ENCODE data around the gene PCNX3. TPM values are rescaled to one million over a fixed set of nuclear protein-coding genes. Genes with fewer than 3 reads are reported as not detected.

Gene PCNX3
- total RNA-seq, 1 donor from 2014 or later = 45.6 TPM

DNA sequence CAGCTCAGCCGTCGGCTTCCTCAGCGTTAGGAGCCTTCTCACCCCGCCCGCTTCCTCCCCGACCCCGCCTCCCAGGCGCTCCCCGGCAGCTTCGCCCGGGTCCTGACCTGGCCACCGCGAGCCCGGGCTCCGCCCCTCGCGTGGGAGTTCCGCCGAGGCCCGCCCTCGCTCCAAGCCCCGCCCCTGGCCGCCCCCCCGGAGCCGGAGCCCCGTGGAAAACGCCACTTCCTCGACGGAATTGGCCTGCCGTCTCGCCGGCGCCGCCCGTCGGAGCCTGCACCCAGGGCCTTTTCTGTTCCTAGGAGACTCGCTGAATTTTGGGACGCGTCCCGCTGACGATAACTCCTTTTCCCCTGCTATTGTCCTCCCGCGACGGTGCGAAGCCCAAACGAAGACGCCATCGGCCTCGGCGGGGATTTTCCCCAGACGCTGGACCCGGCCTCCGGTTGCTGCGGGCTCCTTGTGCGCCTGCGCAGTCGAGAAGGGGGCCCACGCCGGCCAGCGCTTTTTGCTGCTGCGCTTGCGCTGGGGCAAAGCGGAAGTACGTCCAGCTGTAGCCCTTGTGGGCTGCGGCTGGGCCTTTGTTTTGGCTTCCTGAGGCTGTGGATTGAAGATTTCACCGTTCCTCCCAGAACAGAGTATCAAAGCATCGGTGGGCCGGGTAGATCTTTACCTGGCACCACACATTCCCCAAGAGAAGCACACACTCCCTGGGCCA is 37.1 kb downstream of the PCNX3 start:
- Histone ChIP-seq H3K4me2 (ENCODE audit: low read length) (peak overlapping the region; percentile 83), H3K79me2 (ENCODE audit: insufficient read depth, low read length) (peaks cover 6% of the 10 kb centered on the region), H2AFZ (ENCODE audit: low read depth, low read length) (peak overlapping the region; percentile 74), H3K36me3 (ENCODE audit: insufficient read depth, low read length) (peaks cover 18% of the 10 kb centered on the region), H3K4me1 (ENCODE audit: insufficient read depth, low read length) (peaks cover 17% of the 10 kb centered on the region), H3K4me3 (ENCODE audit: insufficient read depth, low read depth, low read length) (peak overlapping the region; percentile 65), H3K27ac (ENCODE audit: low read depth, low read length) (peak overlapping the region; percentile 91), H4K20me1 (ENCODE audit: insufficient read depth, low read length) (peaks cover 13% of the 10 kb centered on the region), H3K9ac (ENCODE audit: low read length) (peak overlapping the region; percentile 72), H3K27me3 (ENCODE audit: insufficient read depth, low read length) (no peaks in the 10 kb centered on the region), H3K9me3 (ENCODE audit: insufficient read depth, low read depth, low read length) (no peaks in the 10 kb centered on the region)
- Mint-ChIP-seq H3K36me3 (ENCODE audit: low read depth, unreplicated experiment) (peaks cover 28% of the 10 kb centered on the region), H3K27me3 (ENCODE audit: low read depth, unreplicated experiment) (no peaks in the 10 kb centered on the region), H3K27ac (ENCODE audit: unreplicated experiment) (peak overlapping the region; percentile 98), H3K4me3 (ENCODE audit: unreplicated experiment) (peak overlapping the region; percentile 80), H3K9me3 (ENCODE audit: unreplicated experiment) (peaks cover 2% of the 10 kb centered on the region), H3K4me1 (ENCODE audit: low read depth, unreplicated experiment) (peaks cover 20% of the 10 kb centered on the region)
- FAIRE-seq (no peak), DNase-seq (ENCODE audit: low read depth) (peak; percentile 84)
- no peak for TF ChIP-seq EZH2 (IDR thresholded peaks at IDR 0.05; ENCODE audit: insufficient read depth, low read length)
- TF ChIP-seq, protein P1, sequence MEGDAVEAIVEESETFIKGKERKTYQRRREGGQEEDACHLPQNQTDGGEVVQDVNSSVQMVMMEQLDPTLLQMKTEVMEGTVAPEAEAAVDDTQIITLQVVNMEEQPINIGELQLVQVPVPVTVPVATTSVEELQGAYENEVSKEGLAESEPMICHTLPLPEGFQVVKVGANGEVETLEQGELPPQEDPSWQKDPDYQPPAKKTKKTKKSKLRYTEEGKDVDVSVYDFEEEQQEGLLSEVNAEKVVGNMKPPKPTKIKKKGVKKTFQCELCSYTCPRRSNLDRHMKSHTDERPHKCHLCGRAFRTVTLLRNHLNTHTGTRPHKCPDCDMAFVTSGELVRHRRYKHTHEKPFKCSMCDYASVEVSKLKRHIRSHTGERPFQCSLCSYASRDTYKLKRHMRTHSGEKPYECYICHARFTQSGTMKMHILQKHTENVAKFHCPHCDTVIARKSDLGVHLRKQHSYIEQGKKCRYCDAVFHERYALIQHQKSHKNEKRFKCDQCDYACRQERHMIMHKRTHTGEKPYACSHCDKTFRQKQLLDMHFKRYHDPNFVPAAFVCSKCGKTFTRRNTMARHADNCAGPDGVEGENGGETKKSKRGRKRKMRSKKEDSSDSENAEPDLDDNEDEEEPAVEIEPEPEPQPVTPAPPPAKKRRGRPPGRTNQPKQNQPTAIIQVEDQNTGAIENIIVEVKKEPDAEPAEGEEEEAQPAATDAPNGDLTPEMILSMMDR (IDR thresholded peaks at IDR 0.05; ENCODE audit: insufficient read depth, low read depth, low read length) = no peak

DNA sequence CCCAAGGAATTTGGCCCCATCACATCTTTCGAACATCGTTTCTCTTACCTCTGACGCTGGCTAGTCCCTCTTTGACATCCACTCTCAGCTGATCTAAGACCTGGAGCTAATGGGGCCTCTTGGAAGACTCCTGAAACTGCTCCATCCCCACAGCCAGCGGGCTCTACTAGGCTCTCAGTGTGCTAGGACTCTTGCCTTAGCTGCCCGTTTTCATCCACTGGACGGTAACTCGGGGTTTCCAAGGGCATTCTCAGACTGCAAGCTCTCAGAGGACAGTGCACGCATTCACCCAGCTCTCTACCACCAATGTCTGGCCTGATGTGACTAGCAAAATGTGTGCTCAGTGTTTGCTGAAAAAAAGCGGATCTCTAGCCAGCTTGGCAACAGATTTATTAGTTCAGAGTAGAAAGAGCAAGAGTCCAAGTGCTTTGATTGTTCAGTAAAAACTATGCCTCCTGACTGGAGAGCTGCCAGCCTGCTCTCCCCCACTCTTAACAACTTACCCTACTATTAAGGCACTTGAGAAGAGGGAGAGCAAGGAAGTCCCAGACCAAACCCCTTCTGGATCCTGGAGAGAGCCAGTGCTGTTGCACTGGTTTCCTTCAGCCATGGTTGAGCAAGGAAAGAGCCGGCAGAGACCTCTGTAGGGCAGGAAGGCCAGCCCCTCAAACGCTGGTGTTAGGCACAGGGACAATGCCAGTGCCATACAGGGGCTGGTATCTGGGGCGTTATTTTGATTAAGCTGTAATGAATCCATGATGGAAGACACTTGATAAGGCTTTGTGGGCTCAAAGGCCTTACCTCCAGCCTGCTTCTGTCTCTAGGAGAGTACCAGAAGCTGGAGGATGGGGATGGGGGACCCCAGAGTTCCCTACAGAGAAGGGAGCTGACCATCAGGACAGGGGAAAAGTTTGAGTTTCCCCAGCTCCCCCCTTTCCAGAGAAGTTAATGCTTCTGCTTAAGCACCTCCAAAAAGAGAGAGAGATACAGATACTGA is 38.0 kb downstream of the PCNX3 start:
- H3K4me1 Mint-ChIP-seq (ENCODE audit: low read depth, unreplicated experiment) = peaks cover 20% of the 10 kb centered on the region
- H2AFZ ChIP-seq (ENCODE audit: low read depth, low read length) = peak overlapping the region; percentile 74
- H3K36me3 ChIP-seq (ENCODE audit: insufficient read depth, low read length) = peaks cover 26% of the 10 kb centered on the region

More for the DNA sequence above, 38.0 kb downstream of the PCNX3 start:
- Histone ChIP-seq H4K20me1 (ENCODE audit: insufficient read depth, low read length) (peaks cover 19% of the 10 kb centered on the region), H3K4me3 (ENCODE audit: insufficient read depth, low read depth, low read length) (peak overlapping the region; percentile 65), H3K79me2 (ENCODE audit: insufficient read depth, low read length) (peaks cover 14% of the 10 kb centered on the region), H3K9ac (ENCODE audit: low read length) (peak overlapping the region; percentile 72), H3K27me3 (ENCODE audit: insufficient read depth, low read length) (no peaks in the 10 kb centered on the region), H3K4me2 (ENCODE audit: low read length) (peak overlapping the region; percentile 83), H3K27ac (ENCODE audit: low read depth, low read length) (peak overlapping the region; percentile 91), H3K9me3 (ENCODE audit: insufficient read depth, low read depth, low read length) (no peaks in the 10 kb centered on the region), H3K4me1 (ENCODE audit: insufficient read depth, low read length) (peaks cover 17% of the 10 kb centered on the region)
- Mint-ChIP-seq H3K36me3 (ENCODE audit: low read depth, unreplicated experiment) (peaks cover 28% of the 10 kb centered on the region), H3K27ac (ENCODE audit: unreplicated experiment) (peak overlapping the region; percentile 98), H3K27me3 (ENCODE audit: low read depth, unreplicated experiment) (no peaks in the 10 kb centered on the region), H3K9me3 (ENCODE audit: unreplicated experiment) (peaks cover 2% of the 10 kb centered on the region), H3K4me3 (ENCODE audit: unreplicated experiment) (peak overlapping the region; percentile 80)
- DNase-seq (ENCODE audit: low read depth) (no peak), FAIRE-seq (no peak)
- TF ChIP-seq, protein P1 (IDR thresholded peaks at IDR 0.05; ENCODE audit: insufficient read depth, low read depth, low read length) = no peak
- TF ChIP-seq EZH2 (IDR thresholded peaks at IDR 0.05; ENCODE audit: insufficient read depth, low read length) = no peak
